GM10266 (cell line): ENCODE data around the gene CFAP70.

Source experiments
- DNase-seq: peaks from one replicate; pipeline ENCODE4 v3.0.0; 2012; ENCODE audit errors: extremely low spot score
- CTCF ChIP-seq: IDR thresholded peaks from 2 replicates; pipeline ENCODE4 v1.5.1; 2012; ENCODE audit warnings: mild to moderate bottlenecking, low read depth; ENCODE audit not compliant: control insufficient read depth, insufficient read depth; ENCODE audit errors: missing control alignments

Gene CFAP70

GRCh38 chr10:73306171-73306708 is 52.4 kb downstream of the CFAP70 start:
- DNase-seq: no peak

GRCh38 chr10:73296946-73297345 is 61.7 kb downstream of the CFAP70 start:
- TF ChIP-seq CTCF: no peak
- no peak for DNase-seq

More at GRCh38 chr10:73306171-73306708, 52.4 kb downstream of the CFAP70 start:
- TF ChIP-seq CTCF: no peak

- DNase-seq: no peak
- TF ChIP-seq CTCF: no peak
Observed at GRCh38 chr10:73293461-73293860, 65.2 kb downstream of the CFAP70 start.

DNA sequence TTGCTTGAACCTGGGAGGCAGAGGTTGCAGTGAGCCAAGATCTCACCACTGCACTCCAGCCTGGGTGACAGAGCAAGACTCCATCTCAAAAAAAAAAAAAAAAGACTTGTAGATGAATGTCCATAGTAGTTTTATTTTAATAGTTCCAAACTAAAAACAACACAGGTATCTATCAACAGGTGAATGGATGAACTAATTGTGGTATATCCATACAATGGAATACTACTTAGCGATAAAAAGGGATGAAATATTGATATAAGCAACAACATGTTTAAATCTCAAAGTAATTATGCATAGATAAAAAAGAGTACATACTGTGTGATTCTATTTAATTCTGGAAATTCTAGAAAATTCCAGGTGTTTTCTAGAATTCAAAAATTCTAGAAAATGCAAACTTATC is 68.7 kb downstream of the CFAP70 start:
- no peak for DNase-seq
- TF ChIP-seq CTCF: no peak

DNA sequence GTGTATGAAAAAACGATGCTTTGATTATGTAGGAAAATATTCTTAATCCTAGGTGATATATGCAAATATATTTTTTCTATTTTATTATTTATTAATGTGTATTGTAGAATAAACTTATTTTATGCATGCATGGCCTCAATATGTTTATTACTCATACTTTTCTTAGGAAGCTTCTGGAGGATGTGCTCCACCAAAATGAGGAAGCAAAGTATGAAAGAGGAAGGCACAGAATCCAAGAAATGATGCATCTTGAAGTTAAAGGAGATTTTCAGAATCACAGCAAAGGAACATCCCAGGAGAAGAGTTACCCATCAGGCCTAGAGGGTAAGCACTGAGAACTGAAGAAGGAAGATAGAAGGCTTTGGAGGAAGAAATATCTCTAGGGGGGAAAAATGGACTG is 71.2 kb downstream of the CFAP70 start:
- DNase-seq: no peak
- TF ChIP-seq CTCF: no peak

DNA sequence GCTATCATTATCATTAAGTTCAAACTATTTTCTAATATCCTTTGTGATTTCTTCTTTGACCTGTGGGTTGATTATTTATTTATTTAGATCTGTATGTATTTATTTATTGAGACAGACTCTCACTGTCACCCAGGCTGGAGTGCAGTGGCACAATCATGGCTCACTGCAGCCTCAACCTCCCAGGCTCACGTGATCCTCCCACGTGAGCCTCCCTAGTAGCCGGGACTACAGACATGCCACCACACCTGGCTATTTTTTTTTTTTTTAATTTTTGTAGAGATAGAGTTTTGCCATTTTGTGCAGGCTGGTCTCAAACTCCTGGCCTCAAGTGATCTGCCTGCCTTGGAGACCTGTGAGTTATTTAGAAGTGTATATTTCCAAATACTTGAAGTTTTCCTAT is 77.6 kb downstream of the CFAP70 start:
- DNase-seq: no peak
- no peak for TF ChIP-seq CTCF

DNA sequence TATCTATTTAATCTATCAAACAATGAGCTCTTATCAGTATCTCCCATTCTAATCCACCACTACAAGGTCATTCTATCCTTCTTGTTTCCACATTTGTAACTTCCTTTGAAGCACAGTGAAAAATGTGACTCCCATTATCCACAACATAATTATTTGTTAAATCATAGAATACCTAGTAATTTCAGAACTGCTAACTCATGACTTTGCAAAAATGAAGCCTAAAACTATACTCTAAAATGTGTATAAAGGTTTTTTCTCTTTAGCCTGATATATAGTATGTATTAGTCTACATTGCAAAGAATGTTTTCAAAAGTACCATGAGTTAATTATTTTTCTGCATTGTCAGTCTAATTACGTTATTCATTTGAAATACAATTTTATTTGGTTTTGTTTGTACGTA is 94.2 kb downstream of the CFAP70 start:
- no peak for TF ChIP-seq CTCF
- no peak for DNase-seq
